Mesodermal cell (in vitro differentiated cells): ENCODE results near the gene MYBPHL. TPM values are rescaled to one million over a fixed set of nuclear protein-coding genes. Genes with fewer than 3 reads are reported as not detected.
A peak's percentile ranks its signal among the peaks of the same experiment; 100 is the strongest.

ENCODE experiments used
- H3K27ac ChIP-seq: 2 replicates; pipeline ENCODE4 v1.7.0; 2013; ENCODE audit warnings: mild to moderate bottlenecking, low read depth, low read length, moderate library complexity; ENCODE audit not compliant: severe bottlenecking
- H3K36me3 ChIP-seq: 2 replicates; pipeline ENCODE4 v1.7.1; 2013; ENCODE audit warnings: mild to moderate bottlenecking, low read length, moderate library complexity; ENCODE audit not compliant: control insufficient read depth, insufficient read depth
- H3K4me1 ChIP-seq: one replicate; pipeline ENCODE4 v1.7.1; 2013; ENCODE audit warnings: mild to moderate bottlenecking, low read length; ENCODE audit not compliant: insufficient read depth, control insufficient read depth, poor library complexity, severe bottlenecking
- H3K4me3 ChIP-seq: 2 replicates; pipeline ENCODE4 v1.7.0; 2013; ENCODE audit warnings: low read length, control low read depth, mild to moderate bottlenecking; ENCODE audit not compliant: insufficient read depth, poor library complexity, severe bottlenecking; ENCODE audit errors: extremely low read depth
- H3K9me3 ChIP-seq: 2 replicates; pipeline ENCODE4 v1.7.1; 2013; ENCODE audit warnings: mild to moderate bottlenecking, low read length, moderate library complexity; ENCODE audit not compliant: control insufficient read depth
- WGBS, 2 experiments: methylation state at CpG; one replicate each; pipeline ENCODE4 v1.1.5; 2013; ENCODE audit warnings: missing lambda C conversion rate in 2 of 2; ENCODE audit not compliant: insufficient coverage in 2 of 2; 5-methylcytosine and 5-hydroxymethylcytosine counted together
- polyA plus RNA-seq, 2 experiments: library from polyadenylated mRNA; stranded (reverse); fragments of 50-300 nt; gene quantifications; one replicate each; pipeline ENCODE4 v1.2.3, GENCODE V29; 2013

MYBPHL gene, protein sequence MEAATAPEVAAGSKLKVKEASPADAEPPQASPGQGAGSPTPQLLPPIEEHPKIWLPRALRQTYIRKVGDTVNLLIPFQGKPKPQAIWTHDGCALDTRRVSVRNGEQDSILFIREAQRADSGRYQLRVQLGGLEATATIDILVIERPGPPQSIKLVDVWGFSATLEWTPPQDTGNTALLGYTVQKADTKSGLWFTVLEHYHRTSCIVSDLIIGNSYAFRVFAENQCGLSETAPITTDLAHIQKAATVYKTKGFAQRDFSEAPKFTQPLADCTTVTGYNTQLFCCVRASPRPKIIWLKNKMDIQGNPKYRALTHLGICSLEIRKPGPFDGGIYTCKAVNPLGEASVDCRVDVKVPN
- not detected for polyA plus RNA-seq (2013, experiment 1 of 2)
- polyA plus RNA-seq (2013, experiment 2 of 2) = not detected

DNA sequence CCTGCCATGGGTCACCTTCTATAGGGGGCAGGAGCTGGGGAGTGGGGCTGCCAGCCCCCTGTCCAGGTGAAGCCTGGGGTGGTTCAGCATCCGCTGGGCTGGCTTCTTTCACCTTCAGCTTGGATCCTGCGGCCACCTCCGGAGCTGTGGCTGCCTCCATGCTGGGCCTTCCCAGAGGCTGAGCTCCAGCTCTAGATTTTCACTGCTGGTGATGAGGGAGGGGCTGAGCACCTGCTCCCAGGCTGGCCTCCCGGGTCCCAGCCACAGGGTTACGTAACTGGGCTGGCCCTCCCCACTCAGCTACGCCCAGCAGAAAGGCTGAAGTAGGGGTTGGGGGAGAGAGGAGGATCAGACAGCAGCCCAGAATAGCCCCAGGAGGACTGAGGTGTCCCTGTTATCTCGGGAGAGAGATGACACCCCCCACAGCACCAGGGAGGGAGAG is at the start of gene MYBPHL:
Gene MYBPHL (minus strand): TSS at position 180 of the 442 bp plus-strand sequence. CDS start 20 bp downstream, at position 160.
- Histone ChIP-seq H3K4me3 (no peak within 1 kb of the TSS), H3K4me1 (peaks cover 23% of the 10 kb centered on the region), H3K36me3 (no peaks in the 10 kb centered on the region), H3K9me3 (no peaks in the 10 kb centered on the region), H3K27ac (peak within 1 kb of the TSS; percentile 43)
- 81 to 82% methylated on average over 5 to 6 of the region's 7 CpGs for WGBS, 2 experiments

DNA sequence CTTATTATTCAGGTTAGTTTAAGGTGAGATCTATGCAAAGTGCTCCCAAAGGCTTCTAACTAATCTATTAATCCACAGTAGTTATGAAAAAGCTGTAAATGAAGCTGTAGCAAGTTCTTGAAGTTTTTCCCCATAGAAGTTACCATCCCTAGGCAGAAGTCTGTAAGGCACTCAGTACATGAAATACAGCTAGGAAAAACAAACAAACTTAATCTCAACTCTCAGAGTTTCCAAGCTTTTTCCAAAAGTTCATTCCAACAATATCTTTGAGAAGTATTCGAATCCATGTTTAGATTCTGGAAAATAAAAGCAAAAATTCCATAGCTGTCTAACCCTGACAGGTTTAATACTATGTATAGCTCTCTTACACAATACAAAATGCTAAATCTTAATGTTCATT is 49.7 kb upstream of the MYBPHL start:
- Histone ChIP-seq H3K36me3 (no peaks in the 10 kb centered on the region), H3K4me1 (peaks cover 3% of the 10 kb centered on the region)
- no CpG with 5 or more reads among the region's 1 CpG for WGBS, 2 experiments

DNA sequence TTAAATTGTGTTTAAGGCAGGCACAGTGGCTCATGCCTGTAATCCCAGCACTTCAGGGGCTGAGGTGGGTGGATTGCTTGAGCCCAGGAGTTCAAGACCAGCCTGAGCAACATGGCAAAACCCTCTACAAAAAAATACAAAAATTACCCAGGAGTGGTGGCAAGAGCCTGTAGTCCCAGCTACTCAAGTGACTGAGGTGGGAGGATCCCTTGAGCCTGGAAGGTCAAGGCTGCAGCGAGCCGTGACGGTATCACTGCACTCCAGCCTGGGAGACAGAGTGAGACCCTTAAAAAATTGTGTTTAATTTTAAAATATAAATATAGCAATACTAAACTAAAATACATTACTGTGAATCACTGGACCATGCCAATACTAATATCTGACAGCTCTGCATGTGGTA is 48.1 kb upstream of the MYBPHL start:
- Histone ChIP-seq H3K4me3 (no peak overlapping the region), H3K4me1 (peaks cover 3% of the 10 kb centered on the region), H3K9me3 (no peaks in the 10 kb centered on the region), H3K36me3 (peaks cover 4% of the 10 kb centered on the region), H3K27ac (no peak overlapping the region)
- no CpG with 5 or more reads among the region's 3 CpGs for WGBS, 2 experiments

More for the DNA sequence above, 49.7 kb upstream of the MYBPHL start:
- H3K27ac ChIP-seq = no peak overlapping the region
- H3K9me3 ChIP-seq = no peaks in the 10 kb centered on the region
- no peak overlapping the region for H3K4me3 ChIP-seq

DNA sequence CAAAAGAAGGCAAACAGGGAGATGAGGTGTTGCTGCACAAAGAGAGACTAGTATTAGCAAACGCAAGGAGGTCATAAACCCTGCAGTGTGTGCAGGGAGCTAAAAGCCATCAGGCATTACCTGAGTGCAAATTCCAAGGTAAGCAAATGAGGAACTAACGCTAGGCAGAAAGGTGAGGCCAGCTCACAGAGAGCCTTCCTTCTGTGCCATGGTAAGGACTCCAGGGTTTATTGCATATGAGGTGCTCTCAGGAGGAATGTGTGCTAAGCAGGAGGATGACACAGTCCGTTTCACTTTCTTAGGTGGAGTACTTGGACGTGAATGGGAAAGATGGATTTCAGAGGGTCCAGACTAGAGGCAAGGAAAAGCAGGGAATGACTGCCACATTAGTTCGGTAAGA is 44.6 kb upstream of the MYBPHL start:
- Histone ChIP-seq H3K9me3 (no peaks in the 10 kb centered on the region), H3K4me3 (no peak overlapping the region), H3K36me3 (peaks cover 4% of the 10 kb centered on the region), H3K4me1 (peaks cover 3% of the 10 kb centered on the region), H3K27ac (no peak overlapping the region)
- 91 to 97% methylated on average over 5 of the region's 5 CpGs for WGBS, 2 experiments

DNA sequence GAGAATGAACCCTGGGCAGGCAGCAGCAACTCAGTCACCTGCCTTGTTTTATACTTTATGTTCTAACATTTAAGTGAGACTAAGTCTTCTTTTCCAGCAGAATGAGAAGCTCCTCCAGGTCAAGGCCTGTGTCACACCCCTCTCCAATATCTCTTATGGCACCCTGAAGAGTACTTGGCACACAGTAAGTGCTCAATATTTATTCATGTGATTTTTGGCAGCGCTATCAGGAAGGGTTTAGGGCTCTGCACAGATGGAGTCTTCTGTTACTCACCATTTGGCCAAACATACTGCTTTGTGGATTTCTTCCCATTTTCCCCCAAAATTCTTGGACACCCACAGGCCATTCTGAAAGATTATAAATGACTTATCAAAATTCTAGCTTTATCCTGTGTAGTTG is 43.8 kb upstream of the MYBPHL start:
- H3K4me3 ChIP-seq = no peak overlapping the region
- no peak overlapping the region for H3K27ac ChIP-seq
- H3K4me1 ChIP-seq = peaks cover 3% of the 10 kb centered on the region
- peaks cover 8% of the 10 kb centered on the region for H3K36me3 ChIP-seq
- 100% methylated on average over 1 of the region's 1 CpG; no CpG with 5 or more reads in 1 of the 2 experiments for WGBS, 2 experiments
- H3K9me3 ChIP-seq = no peaks in the 10 kb centered on the region

DNA sequence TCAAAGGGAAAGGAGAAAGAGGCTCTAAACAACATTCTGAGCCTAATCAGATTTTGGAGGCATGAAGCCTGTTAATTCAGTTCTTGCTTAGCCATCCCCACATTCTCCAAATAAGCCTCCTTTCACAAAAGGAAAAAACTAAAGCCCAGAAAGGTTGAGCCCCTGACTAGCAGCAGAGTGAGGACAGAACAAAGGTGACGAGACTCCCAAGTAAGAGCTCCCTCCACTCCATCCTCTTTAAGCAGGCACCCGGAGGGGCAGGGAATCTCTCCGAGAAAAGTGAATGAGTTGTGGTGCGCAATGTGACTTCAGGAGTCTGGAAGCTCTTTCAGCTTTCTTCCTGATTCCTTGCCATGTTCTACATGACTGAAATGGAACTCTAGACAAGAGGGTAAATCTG is 43.4 kb upstream of the MYBPHL start:
- Histone ChIP-seq H3K4me3 (no peak overlapping the region), H3K27ac (no peak overlapping the region), H3K9me3 (no peaks in the 10 kb centered on the region), H3K36me3 (peaks cover 12% of the 10 kb centered on the region), H3K4me1 (peaks cover 3% of the 10 kb centered on the region)
- 86% methylated on average over 1 of the region's 4 CpGs; no CpG with 5 or more reads in 1 of the 2 experiments for WGBS, 2 experiments

DNA sequence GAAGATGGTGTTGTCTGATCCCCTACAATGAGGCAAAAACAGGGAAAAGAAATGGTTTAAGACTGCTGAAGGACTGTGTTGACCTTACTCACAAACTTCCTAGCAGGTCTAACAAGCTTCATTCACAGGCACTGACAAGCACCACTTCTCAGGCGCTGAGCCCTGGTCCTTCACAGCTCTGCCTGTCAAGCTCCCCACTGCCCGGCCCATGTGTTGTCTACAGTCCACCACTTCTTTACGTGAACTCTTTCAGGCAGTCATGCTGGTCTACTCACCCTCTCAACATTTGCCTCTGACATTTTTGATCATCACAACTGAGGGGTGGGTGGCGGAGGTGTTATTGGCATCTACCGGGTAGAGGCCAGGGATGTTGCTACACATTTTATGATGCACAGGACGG is 40.7 kb upstream of the MYBPHL start:
- Histone ChIP-seq H3K36me3 (peaks cover 19% of the 10 kb centered on the region), H3K27ac (no peak overlapping the region), H3K4me1 (no peaks in the 10 kb centered on the region), H3K9me3 (no peaks in the 10 kb centered on the region), H3K4me3 (no peak overlapping the region)
- 93 to 100% methylated on average over 4 to 6 of the region's 6 CpGs for WGBS, 2 experiments

DNA sequence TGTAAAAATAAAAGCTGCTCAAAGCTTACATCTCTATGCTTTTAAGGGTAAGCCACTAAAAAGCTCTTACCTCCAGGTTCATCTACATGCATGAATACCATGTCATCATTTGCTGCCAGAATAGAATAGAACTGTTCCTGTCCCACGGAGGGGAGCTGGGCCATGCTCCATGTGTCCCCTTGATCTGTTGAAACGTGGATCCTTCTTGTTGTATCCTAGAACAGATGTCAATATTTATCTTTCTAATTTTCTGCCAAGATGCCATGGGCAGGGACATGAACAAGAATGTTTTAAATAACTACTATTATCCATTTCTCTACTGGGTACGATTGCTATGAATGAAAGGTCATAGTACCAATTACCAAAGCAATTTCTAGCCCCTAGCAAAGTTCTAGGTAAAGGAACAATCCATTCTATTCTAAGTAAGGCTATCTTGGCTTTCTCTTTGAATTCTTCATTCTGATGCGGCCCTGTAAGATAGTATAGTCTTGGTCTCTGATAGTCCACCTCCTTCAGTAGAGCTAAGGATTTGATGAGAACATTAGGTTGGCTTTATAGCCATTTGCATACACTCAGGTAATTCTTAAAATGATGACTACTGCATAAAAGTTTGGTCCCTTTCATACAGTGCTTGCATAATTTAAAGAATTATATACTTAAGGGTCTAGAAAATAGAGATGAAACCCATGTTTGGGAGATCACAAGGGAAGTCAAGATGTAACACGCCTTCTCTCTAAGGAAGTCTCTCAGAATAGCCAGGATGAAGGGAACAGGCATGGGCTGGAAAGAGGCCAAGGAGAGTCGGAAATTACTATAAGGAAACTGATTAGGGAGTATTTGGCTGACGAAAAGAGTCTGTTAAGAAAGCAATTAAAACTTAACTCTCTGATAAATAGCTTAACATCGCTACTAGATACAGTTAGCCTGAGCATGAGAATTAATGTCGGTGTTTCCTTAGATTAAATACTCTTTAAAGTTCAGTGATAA is 35.4 kb upstream of the MYBPHL start:
- Histone ChIP-seq H3K27ac (no peak overlapping the region), H3K36me3 (peaks cover 38% of the 10 kb centered on the region), H3K4me3 (no peak overlapping the region), H3K9me3 (no peaks in the 10 kb centered on the region), H3K4me1 (no peaks in the 10 kb centered on the region)
- 88 to 96% methylated on average over 1 to 5 of the region's 9 CpGs for WGBS, 2 experiments

DNA sequence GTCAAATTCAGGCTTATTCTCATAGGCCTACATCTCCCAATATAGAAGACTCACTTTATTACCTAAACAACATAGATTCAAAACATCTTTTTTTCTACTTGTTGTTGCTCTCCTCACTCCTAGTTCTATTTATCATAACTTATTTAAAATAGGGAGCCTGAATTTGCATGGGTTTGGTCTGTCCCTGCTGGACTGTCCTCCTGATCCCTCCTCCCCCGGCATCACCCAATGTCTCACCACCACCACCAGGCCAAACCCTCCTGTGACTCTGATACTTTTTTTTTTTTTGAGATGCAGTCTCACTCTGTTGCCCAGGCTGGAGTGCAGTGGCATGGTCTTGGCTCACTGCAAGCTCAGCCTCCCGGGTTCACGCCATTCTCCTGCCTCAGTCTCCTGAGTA is 31.8 kb upstream of the MYBPHL start:
- no peak overlapping the region for H3K4me3 ChIP-seq
- 91 to 100% methylated on average over 2 to 3 of the region's 3 CpGs for WGBS, 2 experiments
- H3K36me3 ChIP-seq = peaks cover 32% of the 10 kb centered on the region
- H3K9me3 ChIP-seq = peaks cover 1% of the 10 kb centered on the region
- no peak overlapping the region for H3K27ac ChIP-seq
- no peaks in the 10 kb centered on the region for H3K4me1 ChIP-seq

DNA sequence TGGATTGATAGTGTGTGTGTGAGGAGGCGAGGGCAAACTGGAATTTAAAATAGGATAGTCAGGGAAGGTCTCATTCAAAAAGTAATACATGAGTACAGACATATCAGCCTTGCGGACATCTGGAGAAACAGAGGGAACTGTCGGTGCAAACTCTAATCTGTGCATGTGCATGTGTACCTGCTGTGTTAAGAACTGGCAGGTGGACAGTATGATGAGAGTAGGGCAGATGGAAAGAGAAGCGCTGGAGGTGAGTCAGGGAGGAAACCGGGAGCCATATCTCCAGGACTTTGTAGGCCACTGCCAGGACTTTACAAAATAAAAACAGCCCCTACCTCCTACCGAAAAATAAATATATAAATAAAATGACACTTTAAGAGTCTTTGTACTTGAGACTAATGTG is 31.3 kb upstream of the MYBPHL start:
- 93 to 100% methylated on average over 3 of the region's 6 CpGs for WGBS, 2 experiments
- Histone ChIP-seq H3K4me1 (no peaks in the 10 kb centered on the region), H3K27ac (no peak overlapping the region), H3K4me3 (no peak overlapping the region), H3K36me3 (peaks cover 37% of the 10 kb centered on the region), H3K9me3 (peaks cover 6% of the 10 kb centered on the region)
